Endothelial cell of umbilical vein (primary cell): ENCODE data around the gene REPS2. TPM values are rescaled to one million over a fixed set of nuclear protein-coding genes. Genes with fewer than 3 reads are reported as not detected.
A peak's percentile ranks its signal among the peaks of the same experiment; 100 is the strongest.

Experiments used
- BruUV-seq: library from RNA; stranded (reverse); fragments of 400-500 nt; replicated peaks from 2 replicates; lab custom pipeline; 2021; lab: Mats Ljungman, UMichigan
- CTCF ChIA-PET: fragments of 300-600, 350-600 bp; sonication (Branson Sonifier 250); formaldehyde crosslinking; loops from one replicate; lab custom pipeline; 2021; ENCODE audit warnings: antibody characterized with exemption, inconsistent platforms; lab: Charles Lee
- POLR2A ChIA-PET: fragments of 300-600, 350-600 bp; sonication (Branson Sonifier 250); formaldehyde crosslinking; loops from one replicate; lab custom pipeline; 2021; ENCODE audit warnings: antibody characterized with exemption, inconsistent platforms; lab: Charles Lee
- DNase-seq: peaks from one replicate; pipeline ENCODE4 v3.0.0-alpha.2; 2011; ENCODE audit warnings: low read depth, low spot score
- FAIRE-seq: peaks from 2 replicates; lab custom pipeline; 2011; peaks lifted over from hg19 to GRCh38; lab: Jason Lieb, UNC
- H2AFZ ChIP-seq: 2 replicates; pipeline ENCODE4 v1.6.0; 2012; ENCODE audit warnings: low read depth, low read length, control low read depth, inconsistent platforms
- H3K27ac ChIP-seq: 2 replicates; pipeline ENCODE4 v1.5.1; 2011; ENCODE audit warnings: low read depth, mild to moderate bottlenecking, control low read depth, low read length, moderate library complexity; ENCODE audit not compliant: insufficient read depth
- H3K27me3 ChIP-seq, 2 experiments: 2 replicates each; pipeline versions ENCODE4 v1.6.0 to v1.6.1; 2011; ENCODE audit warnings: low read length in 2 of 2, mixed read lengths in 1 of 2; ENCODE audit not compliant: control insufficient read depth in 2 of 2, insufficient read depth in 2 of 2
- H3K36me3 ChIP-seq, 2 experiments: 2 replicates in 1 of 2; 3 replicates in 1 of 2; pipeline ENCODE4 v1.5.1; 2011; ENCODE audit warnings: low read length in 2 of 2, mild to moderate bottlenecking in 1 of 2, moderate library complexity in 1 of 2; ENCODE audit not compliant: control insufficient read depth in 2 of 2, insufficient read depth in 2 of 2; ENCODE audit errors: extremely low read depth in 1 of 2
- H3K4me1 ChIP-seq: 3 replicates; pipeline ENCODE4 v1.5.1; 2011; ENCODE audit warnings: mild to moderate bottlenecking, low read length; ENCODE audit not compliant: control insufficient read depth, insufficient read depth; ENCODE audit errors: extremely low read depth
- H3K4me2 ChIP-seq: 2 replicates; pipeline ENCODE4 v1.6.1; 2011; ENCODE audit warnings: low read length, control low read depth, mixed read lengths; ENCODE audit not compliant: insufficient read depth
- H3K4me3 ChIP-seq, 3 experiments: fragments of 200-600 bp in 1 of 3; sonication (generic), shearing (Covaris generic) in 1 of 3; replicated peaks in 1 of 3; 2 replicates each; pipeline ENCODE4 v1.5.1; 2011 to 2016; ENCODE audit warnings: control low read depth in 3 of 3, low read length in 3 of 3, mild to moderate bottlenecking in 2 of 3, inconsistent platforms in 1 of 3, low read depth in 1 of 3, moderate library complexity in 1 of 3; ENCODE audit not compliant: insufficient read depth in 1 of 3
- H3K79me2 ChIP-seq: 2 replicates; pipeline ENCODE4 v1.6.0; 2012; ENCODE audit warnings: low read length, inconsistent platforms; ENCODE audit not compliant: control insufficient read depth, insufficient read depth
- H3K9ac ChIP-seq: replicated peaks from 2 replicates; pipeline ENCODE3; 2011; ENCODE audit warnings: low read length, control low read depth; ENCODE audit not compliant: insufficient read depth; ENCODE audit errors: extremely low read depth
- H3K9me1 ChIP-seq: replicated peaks from 3 replicates; pipeline ENCODE4 v1.6.0; 2011; ENCODE audit warnings: mild to moderate bottlenecking, low read length; ENCODE audit not compliant: control insufficient read depth, insufficient read depth; ENCODE audit errors: extremely low read depth
- H3K9me3 ChIP-seq: replicated peaks from 2 replicates; pipeline ENCODE4 v1.5.1; 2012; ENCODE audit warnings: low read length, inconsistent platforms; ENCODE audit not compliant: control insufficient read depth, insufficient read depth
- H4K20me1 ChIP-seq: replicated peaks from 2 replicates; pipeline ENCODE3; 2011; ENCODE audit warnings: mild to moderate bottlenecking, low read length; ENCODE audit not compliant: control insufficient read depth, insufficient read depth; ENCODE audit errors: extremely low read depth
- CTCF ChIP-seq, 2 donors: IDR thresholded peaks; 1 replicate in 1 of 2; 2 replicates in 1 of 2; pipeline ENCODE4 v1.5.1; 2011; ENCODE audit warnings: low read length in 2 of 2, mild to moderate bottlenecking in 2 of 2, moderate library complexity in 2 of 2, control low read depth in 1 of 2, inconsistent platforms in 1 of 2, low read depth in 1 of 2; ENCODE audit not compliant: insufficient read depth in 1 of 2; ENCODE audit errors: extremely low read depth in 1 of 2
- EZH2 ChIP-seq: IDR thresholded peaks from 2 replicates; pipeline ENCODE4 v1.6.1; 2012; ENCODE audit warnings: borderline replicate concordance, low read depth, mild to moderate bottlenecking, moderate library complexity, low read length, inconsistent platforms; ENCODE audit not compliant: severe bottlenecking
- FOS ChIP-seq: IDR thresholded peaks from 2 replicates; pipeline ENCODE4 v1.6.1; 2011; ENCODE audit warnings: mild to moderate bottlenecking, low read length, moderate library complexity, borderline replicate concordance; ENCODE audit not compliant: insufficient read depth
- GATA2 ChIP-seq: IDR thresholded peaks from 2 replicates; pipeline ENCODE4 v1.7.0; 2011; ENCODE audit warnings: low read depth, mild to moderate bottlenecking, moderate library complexity, mixed read lengths, low read length; ENCODE audit not compliant: insufficient read length, insufficient read depth
- JUN ChIP-seq: IDR thresholded peaks from 2 replicates; pipeline ENCODE4 v1.6.1; 2011; ENCODE audit warnings: borderline replicate concordance, low read depth; ENCODE audit not compliant: insufficient read length, insufficient read depth
- MAX ChIP-seq: IDR thresholded peaks from 2 replicates; pipeline ENCODE4 v1.6.1; 2011; ENCODE audit not compliant: insufficient read depth, insufficient read length
- MYC ChIP-seq: IDR thresholded peaks from one replicate; pipeline ENCODE4 v1.6.1; 2011; ENCODE audit warnings: mild to moderate bottlenecking, low read depth, low read length
- POLR2A ChIP-seq: IDR thresholded peaks from 2 replicates; pipeline ENCODE4 v1.6.1; 2012; ENCODE audit warnings: low read depth, mild to moderate bottlenecking, control low read depth, low read length
- POLR2AphosphoS5 ChIP-seq: IDR thresholded peaks from 2 replicates; pipeline ENCODE4 v1.6.1; 2012; ENCODE audit warnings: low read depth, mild to moderate bottlenecking, control low read depth, low read length, moderate library complexity; ENCODE audit not compliant: insufficient read depth
- dilution Hi-C: fragments of 300-500 bp; cut with MboI; formaldehyde crosslinking; loops from one replicate; pipeline ENCODE4 v1.15.0; 2019; ENCODE audit warnings: low sequenced_read_pairs; ENCODE audit not compliant: extremely low pct_ligation_motif_present
- intact Hi-C: fragments of 100-400 bp; cut with micrococcal nuclease; formaldehyde crosslinking; loops from one replicate; pipeline ENCODE4 v1.10.0; 2022
- polyA plus RNA-seq, 4 experiments: library from polyadenylated mRNA; depleted of rRNA in 3 of 4; stranded (reverse) in 3 of 4; unstranded in 1 of 4; fragments of >200 nt; gene quantifications; 2 replicates each; pipeline versions ENCODE4 v1.2.1 to v1.2.3, GENCODE V29; 2011 to 2012; ENCODE audit warnings: missing spikeins in 1 of 4
- total RNA-seq: library from RNA; stranded (reverse); gene quantifications from 2 replicates; pipeline ENCODE4 v1.2.3, GENCODE V29; 2021

REPS2 gene
- total and polyA plus RNA-seq, 2 donors (not counting 3 experiments of a cell fraction or from before 2014, with no cell fraction given) = 0.91 to 2.6 TPM

- peak; percentile 64 for FAIRE-seq
- no peaks in the 10 kb centered on the region for H3K36me3 ChIP-seq
- no peaks in the 10 kb centered on the region for H3K9me3 ChIP-seq
- ChIA-PET POLR2A (no interaction called here), CTCF (interaction anchor here (1.6 to 2.7 kb wide), 2 partner anchors 39 to 115 kb away, joined by 3 to 9 read pairs; no protein-coding TSS in a partner anchor)
- H3K9ac ChIP-seq = no peak overlapping the region
- no peak overlapping the region for H2AFZ ChIP-seq
- no peaks in the 10 kb centered on the region for H3K9me1 ChIP-seq
- H3K4me3 ChIP-seq = no peak overlapping the region
- no TSS peak for BruUV-seq
- no peaks in the 10 kb centered on the region for H3K27me3 ChIP-seq
- no peaks in the 10 kb centered on the region for H3K4me1 ChIP-seq
- dilution Hi-C loops (no loop called here), intact Hi-C loops (no loop called here)
- H3K27ac ChIP-seq = no peak overlapping the region
- H3K79me2 ChIP-seq = no peaks in the 10 kb centered on the region
- H4K20me1 ChIP-seq = no peaks in the 10 kb centered on the region
- no peak overlapping the region for H3K4me2 ChIP-seq
- TF ChIP-seq FOS = no peak
- no peak for DNase-seq
Measured at GRCh38 chrX:16931371-16931770, 15.1 kb upstream of the REPS2 start.

GRCh38 chrX:16931855-16932575 lies 14.4 kb upstream of the REPS2 start:
- H3K27me3 ChIP-seq = no peaks in the 10 kb centered on the region
- H3K4me1 ChIP-seq = no peaks in the 10 kb centered on the region
- H4K20me1 ChIP-seq = no peaks in the 10 kb centered on the region
- no peak for DNase-seq
- no peak overlapping the region for H3K9ac ChIP-seq
- no TSS peak for BruUV-seq
- TF ChIP-seq POLR2A = no peak
- TF ChIP-seq JUN = no peak
- no peak for TF ChIP-seq GATA2
- TF ChIP-seq EZH2 = no peak
- TF ChIP-seq FOS = no peak
- no peak for TF ChIP-seq MAX
- TF ChIP-seq POLR2AphosphoS5 = no peak
- TF ChIP-seq MYC = no peak
- TF ChIP-seq CTCF (IDR thresholded peaks at IDR 0.05; ENCODE audit: extremely low read depth in 1 of 2, insufficient read depth in 1 of 2, low read depth in 1 of 2, low read length in 2 of 2) = no peak
- FAIRE-seq = no peak
- POLR2A ChIA-PET = no interaction called here
- no peaks in the 10 kb centered on the region for H3K9me3 ChIP-seq
- no peak overlapping the region for H3K27ac ChIP-seq
- CTCF ChIA-PET = interaction anchor here (1.6 to 2.7 kb wide), 2 partner anchors 39 to 114 kb away, joined by 3 to 9 read pairs; no protein-coding TSS in a partner anchor
- no peaks in the 10 kb centered on the region for H3K9me1 ChIP-seq
- H3K4me3 ChIP-seq = no peak overlapping the region
- H3K79me2 ChIP-seq = no peaks in the 10 kb centered on the region
- intact Hi-C loops (no loop called here), dilution Hi-C loops (no loop called here)
- no peak overlapping the region for H3K4me2 ChIP-seq
- H3K36me3 ChIP-seq = no peaks in the 10 kb centered on the region
- H2AFZ ChIP-seq = no peak overlapping the region
